Trophoblast cell (in vitro differentiated cells and primary cell): Measurements from ENCODE around the gene MPO.

ENCODE experiments used
- DNase-seq, 2 donors: peaks; one replicate each; pipeline ENCODE4 v3.0.0-alpha.2; 2016
- H2AFZ ChIP-seq: 2 replicates; pipeline ENCODE4 v1.6.1; 2013; ENCODE audit warnings: low read length, moderate library complexity, mild to moderate bottlenecking; ENCODE audit not compliant: insufficient read depth, poor library complexity
- H2AK5ac ChIP-seq: 2 replicates; pipeline ENCODE4 v1.6.1; 2013; ENCODE audit warnings: mild to moderate bottlenecking, low read length
- H2BK120ac ChIP-seq: 2 replicates; pipeline ENCODE4 v1.6.1; 2013; ENCODE audit warnings: low read length, mild to moderate bottlenecking, moderate library complexity; ENCODE audit not compliant: insufficient read depth, poor library complexity
- H2BK12ac ChIP-seq: 2 replicates; pipeline ENCODE4 v1.6.1; 2013; ENCODE audit warnings: mild to moderate bottlenecking, low read length, moderate library complexity
- H2BK5ac ChIP-seq: 2 replicates; pipeline ENCODE4 v1.6.1; 2013; ENCODE audit warnings: low read length, low read depth, moderate library complexity, mild to moderate bottlenecking; ENCODE audit not compliant: poor library complexity
- H3K14ac ChIP-seq: 2 replicates; pipeline ENCODE4 v1.6.1; 2013; ENCODE audit warnings: mild to moderate bottlenecking, low read length
- H3K18ac ChIP-seq: 2 replicates; pipeline ENCODE4 v1.6.1; 2013; ENCODE audit warnings: mild to moderate bottlenecking, low read length
- H3K23ac ChIP-seq: 2 replicates; pipeline ENCODE4 v1.6.1; 2013; ENCODE audit warnings: low read length
- H3K27ac ChIP-seq: 2 replicates; pipeline ENCODE4 v1.5.1; 2013; ENCODE audit warnings: low read depth, mild to moderate bottlenecking, inconsistent platforms, low read length, moderate library complexity
- H3K27me3 ChIP-seq: 2 replicates; pipeline ENCODE4 v1.6.1; 2013; ENCODE audit warnings: inconsistent platforms, mild to moderate bottlenecking, low read length, moderate library complexity; ENCODE audit not compliant: insufficient read depth
- H3K36me3 ChIP-seq, 2 experiments: 1 replicate in 1 of 2; 2 replicates in 1 of 2; pipeline ENCODE4 v1.6.1; 2013; ENCODE audit warnings: low read length in 2 of 2, mild to moderate bottlenecking in 2 of 2, moderate library complexity in 1 of 2; ENCODE audit not compliant: insufficient read depth in 2 of 2, control insufficient read depth in 1 of 2
- H3K4ac ChIP-seq: 2 replicates; pipeline ENCODE4 v1.6.1; 2013; ENCODE audit warnings: low read depth, mild to moderate bottlenecking, low read length, moderate library complexity
- H3K4me1 ChIP-seq, 2 experiments: 1 replicate in 1 of 2; 2 replicates in 1 of 2; pipeline ENCODE4 v1.6.1; 2013; ENCODE audit warnings: low read length in 2 of 2, mild to moderate bottlenecking in 2 of 2, moderate library complexity in 1 of 2; ENCODE audit not compliant: insufficient read depth in 2 of 2, control insufficient read depth in 1 of 2
- H3K4me2 ChIP-seq: 2 replicates; pipeline ENCODE4 v1.6.1; 2013; ENCODE audit warnings: inconsistent platforms, mild to moderate bottlenecking, low read length, moderate library complexity
- H3K4me3 ChIP-seq: 2 replicates; pipeline ENCODE4 v1.5.1; 2013; ENCODE audit warnings: mild to moderate bottlenecking, low read depth, low read length, inconsistent platforms
- H3K79me1 ChIP-seq: one replicate; pipeline ENCODE4 v1.6.1; 2013; ENCODE audit warnings: low read length
- H3K79me2 ChIP-seq: 2 replicates; pipeline ENCODE4 v1.6.1; 2013; ENCODE audit warnings: low read length, mild to moderate bottlenecking; ENCODE audit not compliant: control insufficient read depth, insufficient read depth, poor library complexity
- H3K9ac ChIP-seq: 2 replicates; pipeline ENCODE4 v1.6.1; 2013; ENCODE audit warnings: mild to moderate bottlenecking, low read length
- H3K9me3 ChIP-seq: 2 replicates; pipeline ENCODE4 v1.6.1; 2013; ENCODE audit warnings: low read depth, mild to moderate bottlenecking, control low read depth, inconsistent platforms, low read length; ENCODE audit not compliant: insufficient read depth
- H4K12ac ChIP-seq: 2 replicates; pipeline ENCODE4 v1.6.1; 2013; ENCODE audit warnings: low read depth, mild to moderate bottlenecking, low read length, moderate library complexity
- H4K8ac ChIP-seq: 2 replicates; pipeline ENCODE4 v1.6.1; 2013; ENCODE audit warnings: low read depth, mild to moderate bottlenecking, low read length, moderate library complexity
- H4K91ac ChIP-seq: one replicate; pipeline ENCODE4 v1.6.1; 2013; ENCODE audit warnings: low read depth, mild to moderate bottlenecking, low read length, moderate library complexity
- WGBS: extraction: QIAGEN DNeasy Blood & Tissue Kit; methylation state at CpG from one replicate; pipeline ENCODE4 v1.1.7; 2013; ENCODE audit warnings: missing lambda C conversion rate; ENCODE audit not compliant: insufficient read length, insufficient coverage; ENCODE audit errors: extremely low coverage; 5-methylcytosine and 5-hydroxymethylcytosine counted together

MPO gene

DNA sequence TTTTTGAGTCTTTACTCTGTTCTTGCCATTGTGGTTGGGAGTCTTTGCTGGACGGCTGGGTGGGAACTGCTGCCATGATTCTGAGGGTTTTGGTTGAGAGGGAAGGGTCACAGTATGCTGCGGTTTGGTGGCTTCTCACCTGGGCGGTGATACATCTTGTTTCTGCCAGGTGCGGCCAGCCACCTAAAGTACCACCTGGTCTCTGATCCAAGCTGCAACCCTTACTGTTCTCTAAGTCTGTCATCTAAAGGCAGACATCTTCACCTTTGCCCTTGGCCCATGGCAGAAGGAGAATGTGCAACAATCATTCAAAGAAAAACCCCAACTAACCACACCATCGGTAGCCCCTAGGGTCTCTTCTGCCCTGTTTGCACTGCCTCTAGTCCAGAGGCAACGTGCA, 19.6 kb upstream of the MPO start:
- no peak overlapping the region for H2BK5ac ChIP-seq
- DNase-seq: no peak
- no peak overlapping the region for H2AK5ac ChIP-seq
- H3K79me2 ChIP-seq: no peaks in the 10 kb centered on the region
- no peaks in the 10 kb centered on the region for H3K4me1 ChIP-seq
- no peak overlapping the region for H3K9ac ChIP-seq
- no peaks in the 10 kb centered on the region for H3K36me3 ChIP-seq
- H3K18ac ChIP-seq: no peak overlapping the region
- no peak overlapping the region for H3K4me2 ChIP-seq
- H2BK120ac ChIP-seq: no peak overlapping the region
- no peak overlapping the region for H4K8ac ChIP-seq
- H3K4me3 ChIP-seq: no peak overlapping the region
- H3K23ac ChIP-seq: no peak overlapping the region
- H2AFZ ChIP-seq: no peak overlapping the region
- H3K4ac ChIP-seq: no peak overlapping the region
- H2BK12ac ChIP-seq: no peak overlapping the region
- no peaks in the 10 kb centered on the region for H3K27me3 ChIP-seq
- no peak overlapping the region for H3K27ac ChIP-seq
- H3K9me3 ChIP-seq: no peaks in the 10 kb centered on the region
- no peak overlapping the region for H3K14ac ChIP-seq
- no peak overlapping the region for H4K12ac ChIP-seq
- H3K79me1 ChIP-seq: no peaks in the 10 kb centered on the region
- no peak overlapping the region for H4K91ac ChIP-seq
- no CpG with 5 or more reads among the region's 6 CpGs for WGBS

DNA sequence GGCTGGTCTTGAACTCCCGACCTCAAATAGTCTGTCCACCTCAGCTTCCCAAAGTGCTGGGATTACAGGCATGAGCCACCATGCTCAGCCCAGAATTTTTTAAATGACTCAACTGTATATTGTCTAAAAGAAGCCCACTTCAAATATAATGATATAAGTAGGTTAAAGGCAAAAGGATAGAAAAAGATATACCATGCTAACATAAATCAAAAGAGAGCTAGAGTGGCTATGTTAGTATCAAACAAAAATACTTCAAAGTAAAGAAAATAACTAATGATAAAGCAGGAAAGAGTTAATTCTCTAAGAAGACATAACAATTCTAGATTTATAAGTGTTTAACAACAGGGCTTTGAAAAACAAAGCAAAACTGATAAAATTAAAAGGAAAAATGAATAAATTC, 13.3 kb upstream of the MPO start:
- no peaks in the 10 kb centered on the region for H3K79me1 ChIP-seq
- no peak overlapping the region for H4K8ac ChIP-seq
- no peak overlapping the region for H2BK12ac ChIP-seq
- H3K36me3 ChIP-seq: no peaks in the 10 kb centered on the region
- H3K14ac ChIP-seq: no peak overlapping the region
- H3K27me3 ChIP-seq: no peaks in the 10 kb centered on the region
- no CpG with 5 or more reads among the region's 1 CpG for WGBS
- H3K4ac ChIP-seq: no peak overlapping the region
- no peak overlapping the region for H2AK5ac ChIP-seq
- no peak overlapping the region for H3K9ac ChIP-seq
- H2AFZ ChIP-seq: no peak overlapping the region
- H2BK120ac ChIP-seq: no peak overlapping the region
- no peaks in the 10 kb centered on the region for H3K9me3 ChIP-seq
- H4K12ac ChIP-seq: no peak overlapping the region
- no peak overlapping the region for H3K18ac ChIP-seq
- H4K91ac ChIP-seq: no peak overlapping the region
- no peak overlapping the region for H3K4me2 ChIP-seq
- no peak overlapping the region for H3K23ac ChIP-seq
- H2BK5ac ChIP-seq: no peak overlapping the region
- H3K4me3 ChIP-seq: no peak overlapping the region
- no peaks in the 10 kb centered on the region for H3K4me1 ChIP-seq
- no peaks in the 10 kb centered on the region for H3K79me2 ChIP-seq
- DNase-seq: no peak
- H3K27ac ChIP-seq: no peak overlapping the region

- Histone ChIP-seq H3K23ac (no peak overlapping the region), H3K27me3 (no peaks in the 10 kb centered on the region), H2BK120ac (no peak overlapping the region), H3K14ac (no peak overlapping the region), H3K4me3 (no peak overlapping the region), H2AK5ac (no peak overlapping the region), H3K18ac (no peak overlapping the region), H4K12ac (no peak overlapping the region), H2BK12ac (no peak overlapping the region), H3K36me3 (no peaks in the 10 kb centered on the region), H4K91ac (no peak overlapping the region), H3K9me3 (no peaks in the 10 kb centered on the region), H3K4ac (no peak overlapping the region), H3K9ac (no peak overlapping the region), H3K79me1 (no peaks in the 10 kb centered on the region), H3K27ac (no peak overlapping the region), H2BK5ac (no peak overlapping the region), H3K79me2 (no peaks in the 10 kb centered on the region), H4K8ac (no peak overlapping the region), H3K4me2 (no peak overlapping the region), H3K4me1 (no peaks in the 10 kb centered on the region), H2AFZ (no peak overlapping the region)
- DNase-seq: no peak
- WGBS: no CpG with 5 or more reads among the region's 5 CpGs
Observed at GRCh38 chr17:58291246-58291645, 10.5 kb upstream of the MPO start.

GRCh38 chr17:58289869-58290268, 9.1 kb upstream of the MPO start:
- Histone ChIP-seq H3K23ac (no peak overlapping the region), H3K4me1 (no peaks in the 10 kb centered on the region), H3K9me3 (no peaks in the 10 kb centered on the region), H2BK5ac (no peak overlapping the region), H3K9ac (no peak overlapping the region), H3K4ac (no peak overlapping the region), H3K79me2 (no peaks in the 10 kb centered on the region), H3K18ac (no peak overlapping the region), H3K4me3 (no peak overlapping the region), H3K4me2 (no peak overlapping the region), H3K36me3 (no peaks in the 10 kb centered on the region), H2AFZ (no peak overlapping the region), H4K12ac (no peak overlapping the region), H3K14ac (no peak overlapping the region), H2BK12ac (no peak overlapping the region), H4K91ac (no peak overlapping the region), H3K79me1 (no peaks in the 10 kb centered on the region), H2AK5ac (no peak overlapping the region), H4K8ac (no peak overlapping the region), H2BK120ac (no peak overlapping the region), H3K27ac (no peak overlapping the region), H3K27me3 (no peaks in the 10 kb centered on the region)
- no CpG with 5 or more reads among the region's 2 CpGs for WGBS
- DNase-seq: no peak
